GM10847 (cell line): ENCODE measurements around the gene SLC46A2.

Source experiments
- POLR2A ChIP-seq: IDR thresholded peaks from 2 replicates; pipeline ENCODE4 v1.6.1; 2011; ENCODE audit not compliant: insufficient read length; ENCODE audit errors: extremely low read depth

The SLC46A2 gene

DNA sequence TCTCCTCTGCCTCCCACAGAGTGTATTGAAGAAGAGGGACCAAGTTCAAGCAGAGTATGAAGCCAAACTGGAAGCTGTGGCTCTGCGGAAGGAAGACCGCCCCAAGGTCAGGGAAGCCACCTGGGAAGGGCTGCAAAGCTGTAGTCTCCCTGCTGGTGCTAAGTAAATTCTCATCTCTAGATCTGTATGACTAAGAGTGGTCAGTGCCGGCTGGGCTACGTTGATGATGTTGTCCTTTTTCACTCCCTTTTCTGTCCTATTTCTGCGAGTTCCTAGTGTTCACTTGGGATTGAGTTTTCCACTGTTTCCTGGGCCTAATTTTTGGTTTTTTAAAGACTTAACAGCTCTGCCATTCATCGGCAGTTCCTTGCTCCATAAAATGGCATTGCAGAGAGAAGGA is 39.8 kb downstream of the SLC46A2 start:
- TF ChIP-seq POLR2A: no peak

DNA sequence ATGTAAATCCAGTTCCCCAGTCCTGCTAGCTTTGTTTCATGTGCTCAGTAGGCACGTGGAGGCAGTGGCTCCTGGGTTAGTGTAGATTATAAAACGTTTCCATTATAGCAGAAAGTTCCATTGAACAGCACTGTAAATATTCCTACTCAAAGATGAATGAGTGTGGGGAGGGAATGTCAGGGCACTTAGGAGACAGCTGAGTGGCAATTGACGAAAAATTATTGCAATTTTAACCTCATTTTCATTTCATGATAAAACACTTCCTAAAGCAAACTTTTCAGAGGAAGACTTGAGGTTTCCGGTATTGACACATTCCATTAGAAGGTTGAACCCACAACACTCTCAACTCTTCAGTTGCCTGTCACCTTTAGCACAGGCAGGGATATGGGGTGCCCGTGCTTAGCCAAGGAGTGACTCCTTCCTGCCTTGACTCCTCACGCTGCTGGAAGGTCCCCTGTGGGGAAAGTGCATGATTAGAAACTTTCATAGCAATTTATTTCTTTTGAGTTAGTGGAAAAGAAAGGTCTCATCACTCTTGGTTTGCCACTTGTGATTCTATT is 41.2 kb downstream of the SLC46A2 start:
- no peak for TF ChIP-seq POLR2A

DNA sequence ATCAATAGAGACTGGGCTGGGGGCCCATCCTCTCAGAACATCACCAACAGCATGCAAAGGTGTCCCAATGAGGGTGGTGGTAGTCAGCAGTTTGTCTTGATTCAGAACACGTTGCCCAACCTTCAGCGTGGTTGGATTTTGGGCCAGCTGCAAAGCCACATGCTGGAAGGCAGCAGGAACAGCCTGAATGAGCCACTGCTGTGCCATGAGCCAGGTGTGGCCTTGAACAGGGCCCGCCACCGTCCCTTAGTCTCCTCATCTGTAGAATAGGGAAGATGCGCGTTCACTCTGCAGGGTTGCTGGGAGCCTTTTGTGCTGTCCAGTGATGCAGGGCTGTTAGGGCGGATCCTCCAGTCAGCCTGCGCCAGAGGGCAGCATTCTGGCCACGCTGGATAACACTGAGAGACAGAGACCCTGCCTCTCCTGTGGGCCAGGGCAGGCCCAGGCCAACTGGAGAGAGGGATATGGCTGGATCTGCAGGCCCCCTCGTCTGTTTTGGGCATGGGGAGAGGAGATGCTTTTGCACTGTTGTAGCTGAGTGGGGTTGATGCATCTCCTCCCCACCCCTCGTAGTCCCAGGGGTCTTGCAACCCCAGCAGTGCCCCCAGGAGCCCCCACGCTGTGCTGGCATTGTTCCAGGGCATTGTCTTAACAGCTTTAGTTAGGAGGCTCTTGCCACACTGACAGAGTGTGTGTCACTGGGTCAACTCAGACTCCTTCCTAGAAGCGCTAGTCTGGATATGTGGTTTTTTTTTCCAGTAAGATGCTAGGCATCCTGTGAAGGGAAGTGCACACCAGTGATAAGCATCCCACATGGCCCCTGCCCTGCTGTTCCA is 42.1 kb downstream of the SLC46A2 start:
- TF ChIP-seq POLR2A: no peak

DNA sequence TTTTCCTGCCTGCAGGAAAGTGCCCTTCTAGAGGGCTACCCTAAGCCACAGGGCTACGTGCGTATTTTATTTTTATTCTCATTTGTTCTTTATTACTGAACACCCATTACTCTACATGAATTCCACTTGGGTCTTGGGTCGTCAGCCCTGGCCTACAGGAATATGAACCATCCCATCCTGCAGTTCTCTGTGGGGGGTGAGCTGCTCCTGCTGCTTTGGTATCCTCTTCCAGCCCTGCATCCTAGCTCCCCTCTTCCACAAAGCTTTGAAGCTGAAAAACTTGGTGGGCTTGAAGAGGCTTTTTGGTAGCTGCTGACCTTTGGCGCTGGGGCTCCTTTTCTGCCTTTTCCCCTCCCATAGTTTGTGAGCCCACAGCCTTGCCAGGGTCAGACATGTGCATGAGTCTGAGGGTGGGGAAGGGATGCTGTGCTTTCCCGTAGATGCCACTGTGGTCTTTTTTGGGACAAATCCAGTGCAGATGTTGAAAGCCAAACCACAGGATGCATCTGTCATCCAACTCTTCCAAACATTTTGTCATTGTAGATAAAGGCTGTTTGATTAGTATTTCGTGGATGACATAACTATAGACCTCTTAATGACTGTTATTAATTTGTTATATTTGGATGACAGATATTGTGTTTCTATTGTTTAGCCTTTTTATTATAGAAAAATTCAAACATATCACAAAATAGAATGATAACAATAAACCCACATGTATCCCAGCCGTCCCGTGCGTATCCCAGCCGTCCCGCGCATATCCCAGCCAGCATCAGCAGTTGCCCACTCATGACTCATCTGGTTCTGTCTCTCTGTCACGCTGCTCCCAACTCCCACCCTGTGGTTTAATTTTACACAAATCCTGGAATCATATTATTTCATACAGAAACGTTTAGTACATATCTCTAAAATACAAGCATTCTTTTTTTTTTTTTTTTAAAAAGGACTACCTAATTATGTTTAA is 43.9 kb downstream of the SLC46A2 start:
- TF ChIP-seq POLR2A: no peak

DNA sequence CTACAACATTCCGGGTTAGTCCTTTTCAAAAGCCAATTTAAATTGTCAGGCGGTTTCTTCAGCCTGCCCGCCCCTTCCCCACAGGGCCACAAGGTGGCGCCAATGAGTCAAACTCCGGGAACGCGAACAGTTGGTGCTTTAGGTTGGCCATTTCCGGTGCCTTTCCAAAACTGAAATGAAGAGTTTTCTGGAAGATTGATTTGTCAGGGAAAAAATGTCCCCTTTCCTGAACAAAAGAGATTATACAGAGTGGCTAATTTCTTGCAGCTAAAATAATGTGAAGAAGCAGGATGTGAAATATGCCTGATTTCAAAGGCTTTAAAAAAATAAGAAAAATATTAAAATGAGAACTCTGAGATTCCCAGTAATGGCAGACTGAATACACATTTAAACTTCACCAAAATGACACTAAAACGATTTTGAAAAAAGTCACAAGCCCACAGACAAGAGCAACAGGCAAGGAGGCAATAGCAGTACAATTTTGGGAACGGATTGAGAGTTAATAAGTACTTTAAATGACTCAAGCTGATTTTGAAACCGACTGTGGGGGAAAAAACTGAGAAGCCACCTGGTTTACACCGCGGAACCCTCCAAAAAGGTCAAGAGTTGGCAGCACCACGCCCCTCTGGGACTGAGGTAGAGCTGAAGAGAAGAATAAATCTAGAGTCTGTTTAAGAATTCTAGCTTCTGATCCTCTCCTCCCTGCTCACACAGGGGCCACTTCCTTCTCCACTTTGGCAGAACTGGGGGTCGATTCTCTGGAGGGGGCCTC is 45.7 kb downstream of the SLC46A2 start:
- no peak for TF ChIP-seq POLR2A

DNA sequence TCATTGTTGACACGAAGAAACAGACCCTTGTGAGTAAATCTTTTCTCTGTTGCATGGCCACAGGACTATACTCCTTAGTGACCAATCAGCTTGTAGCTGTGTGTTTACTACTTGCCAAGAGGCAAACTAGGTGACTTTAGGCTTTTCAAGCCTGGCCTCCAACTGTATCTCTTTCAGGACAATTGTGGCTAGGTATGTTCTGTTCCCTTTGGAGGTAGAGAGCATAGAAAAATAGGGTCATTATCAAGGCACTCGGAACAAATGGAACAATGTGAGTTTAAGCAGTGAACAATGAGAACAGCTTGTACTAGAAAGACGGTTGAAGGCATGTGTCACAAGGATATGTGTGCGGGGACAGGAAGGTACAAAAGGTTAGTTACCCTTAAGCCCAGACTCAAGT is 48.1 kb downstream of the SLC46A2 start:
- no peak for TF ChIP-seq POLR2A

DNA sequence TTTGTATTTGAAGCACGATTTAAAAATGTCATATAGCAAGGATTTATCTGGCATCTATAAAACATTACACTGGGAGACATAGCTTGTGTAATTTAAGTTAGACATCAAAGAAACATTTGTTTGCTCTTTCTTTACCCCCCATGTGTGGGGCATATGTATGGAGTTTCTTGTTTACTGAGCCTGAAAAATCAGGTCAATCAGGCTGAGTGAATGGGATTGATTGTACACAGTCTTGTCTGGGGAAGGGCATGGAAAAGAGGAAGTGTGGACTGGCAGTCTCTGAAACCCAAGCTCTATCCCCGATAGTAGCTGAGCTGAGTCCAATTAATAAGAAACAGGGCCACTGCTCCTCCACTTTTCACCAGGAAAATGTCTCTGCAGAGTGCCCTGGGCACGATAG is 49.4 kb downstream of the SLC46A2 start:
- TF ChIP-seq POLR2A: no peak

DNA sequence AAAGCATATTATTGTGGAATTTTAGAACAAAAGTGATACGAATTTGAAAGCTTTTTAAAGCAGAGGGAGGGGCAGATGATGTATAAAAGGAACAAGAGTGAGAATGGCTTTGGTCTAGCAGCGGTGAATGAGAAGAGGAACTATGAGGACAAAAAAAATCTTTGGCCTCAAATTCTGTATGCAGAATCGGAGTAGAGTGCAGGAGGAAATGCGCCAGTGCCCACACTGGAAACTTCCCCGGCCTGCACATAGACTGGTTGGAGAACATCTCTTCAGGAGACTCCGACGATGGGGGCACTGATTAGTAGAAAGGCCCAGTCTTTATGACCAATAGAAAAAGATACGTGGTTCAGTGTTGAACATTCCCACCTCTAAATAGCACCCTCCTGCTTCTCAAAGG is 51.3 kb downstream of the SLC46A2 start:
- TF ChIP-seq POLR2A: no peak

DNA sequence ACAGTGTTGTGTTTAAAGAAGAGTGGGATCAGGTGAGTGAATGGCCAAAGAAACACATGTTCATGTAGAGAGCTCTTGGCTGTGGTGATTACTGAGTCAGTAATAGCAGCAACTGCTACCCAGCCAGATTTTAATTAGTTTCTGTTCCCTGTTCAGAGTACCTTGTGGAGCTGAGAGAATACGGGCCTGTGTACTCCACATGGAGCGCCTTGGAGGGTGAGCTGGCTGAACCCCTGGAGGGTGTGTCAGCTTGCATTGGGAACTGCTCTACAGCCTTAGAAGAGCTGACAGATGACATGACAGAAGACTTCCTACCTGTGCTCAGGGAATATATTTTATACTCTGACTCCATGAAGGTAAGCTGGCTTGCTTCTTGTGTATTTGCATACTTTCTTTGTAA is 52.3 kb downstream of the SLC46A2 start:
- no peak for TF ChIP-seq POLR2A

DNA sequence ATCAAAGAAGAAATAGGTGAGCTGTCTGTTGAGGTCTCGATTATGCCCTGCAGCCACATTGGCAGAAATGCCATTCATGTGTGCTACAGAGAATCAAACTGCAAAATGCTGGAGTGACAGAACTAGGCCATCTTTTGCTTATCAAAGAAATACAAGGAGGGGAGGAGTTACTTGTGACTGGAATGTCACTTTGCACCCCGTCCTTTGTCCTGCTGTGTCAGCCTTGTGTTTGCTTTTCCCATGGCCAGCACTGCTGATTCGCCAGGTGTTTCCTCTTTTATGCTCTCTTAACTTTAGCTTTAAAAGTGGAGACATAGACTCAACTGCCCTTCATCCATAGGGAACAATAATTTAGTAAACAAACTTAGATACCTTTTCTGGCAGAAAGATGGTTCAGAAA is 54.3 kb downstream of the SLC46A2 start:
- no peak for TF ChIP-seq POLR2A

DNA sequence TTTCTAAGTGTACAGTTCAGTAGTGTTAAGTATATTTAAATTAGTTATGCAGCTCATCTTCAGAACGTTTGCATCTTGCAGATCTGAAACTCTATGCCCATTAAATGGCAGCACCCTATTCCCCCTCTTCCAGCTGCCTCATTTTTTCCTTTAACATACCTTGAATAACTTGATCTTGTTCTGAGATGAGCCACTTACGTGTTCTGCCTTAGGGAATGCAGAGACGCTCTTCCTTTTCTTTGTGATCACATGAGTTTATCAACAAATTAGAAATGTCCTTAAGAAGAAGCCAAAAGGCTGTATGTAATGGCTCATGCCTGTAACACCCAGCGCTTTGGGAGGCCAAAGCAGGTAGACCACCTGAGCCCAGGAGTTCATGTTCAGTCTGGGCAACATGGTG is 57.6 kb downstream of the SLC46A2 start:
- TF ChIP-seq POLR2A: no peak

DNA sequence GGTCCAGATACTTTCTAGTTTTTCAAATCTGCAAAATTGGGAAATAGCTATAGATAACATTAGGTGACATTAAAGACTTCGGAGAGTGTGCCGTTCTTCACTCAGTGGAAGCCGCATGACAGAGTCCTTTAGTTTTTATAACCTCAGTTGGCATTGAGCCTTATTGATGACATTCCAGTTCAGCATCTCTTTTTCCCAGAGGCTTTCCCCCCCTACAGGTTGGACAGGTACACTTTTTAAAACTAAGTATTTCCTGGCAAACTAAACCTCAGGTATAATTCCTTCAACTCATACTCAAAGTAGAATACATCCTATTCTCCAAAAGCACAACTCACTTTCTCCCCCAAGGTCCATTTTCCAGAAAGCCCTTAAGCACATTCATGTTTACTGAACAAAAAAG is 58.7 kb downstream of the SLC46A2 start:
- no peak for TF ChIP-seq POLR2A

DNA sequence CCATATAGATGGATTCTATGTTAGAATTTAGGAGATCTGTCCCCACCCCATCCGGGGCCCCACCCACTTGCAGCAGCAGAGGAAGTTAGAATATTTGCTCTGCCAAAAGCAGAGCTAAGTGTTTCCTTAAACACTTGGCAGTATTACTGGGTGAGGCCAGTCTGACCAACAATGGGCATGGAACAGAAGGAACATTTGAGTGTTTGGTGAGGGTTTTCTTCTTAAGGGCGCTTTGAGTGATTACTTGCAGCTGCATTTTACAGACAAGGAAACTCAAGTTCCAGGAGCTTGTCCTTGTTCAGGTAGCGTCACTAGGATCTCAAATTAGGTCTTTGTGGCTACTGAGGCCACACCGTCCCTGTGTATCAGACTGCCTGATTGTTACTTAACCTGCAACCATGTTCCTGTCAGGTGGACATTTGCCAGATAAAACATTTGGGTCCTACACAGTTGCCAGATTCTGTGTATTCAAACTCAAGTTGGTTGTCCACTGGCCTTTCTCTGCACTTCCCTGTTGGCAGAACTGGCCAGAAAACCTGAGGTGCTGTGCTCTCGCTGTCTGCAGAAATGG is 59.3 kb downstream of the SLC46A2 start:
- TF ChIP-seq POLR2A: no peak
